ENCODE results near the gene PRKAR2B. TPM values are rescaled to one million over a fixed set of nuclear protein-coding genes. Genes with fewer than 3 reads are reported as not detected.
A peak's percentile ranks its signal among the peaks of the same experiment; 100 is the strongest.

PRKAR2B gene
- total RNA-seq, 1 donor from 2014 or later = 7.8 TPM

DNA sequence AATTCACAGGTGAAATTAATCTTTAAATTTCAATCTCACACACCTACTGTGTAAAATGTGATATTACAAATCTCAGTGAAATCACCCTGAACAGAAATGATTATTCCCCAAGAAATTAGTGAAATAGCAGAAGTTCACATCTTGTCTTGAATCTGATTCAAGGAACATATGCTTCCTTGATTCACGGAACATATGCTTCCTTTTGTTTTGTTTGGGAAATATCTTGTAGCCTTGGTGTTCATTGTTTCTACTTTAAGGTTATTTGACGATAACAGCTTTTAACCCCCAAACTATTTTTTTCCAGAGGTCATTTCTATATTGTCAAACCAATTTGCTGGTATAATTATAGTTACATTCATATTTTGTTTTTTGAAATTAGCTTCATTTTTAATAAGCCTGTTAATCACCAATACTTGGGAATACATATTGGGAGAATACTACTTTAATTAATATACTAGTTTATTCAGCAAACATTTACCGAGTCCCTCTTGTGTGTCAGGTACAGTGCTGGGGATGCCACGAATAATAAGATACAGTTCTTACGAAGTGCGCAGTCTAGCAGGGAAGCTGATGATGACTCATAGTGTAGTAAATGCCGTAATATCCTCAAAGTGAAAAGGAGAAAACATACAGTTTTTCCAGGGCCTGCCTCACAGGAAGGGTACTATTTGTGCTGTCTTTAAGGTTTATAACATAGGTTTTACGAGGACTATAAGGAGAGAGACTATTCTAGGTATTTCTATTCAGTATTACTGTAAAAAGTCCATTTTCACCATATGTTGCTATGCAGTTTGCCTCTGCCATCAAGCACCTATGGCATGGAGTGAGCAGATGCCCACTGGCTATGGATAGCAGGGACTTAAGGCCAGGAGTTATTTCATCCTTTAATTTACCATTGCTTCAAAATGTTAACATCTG is 32.5 kb downstream of the PRKAR2B start:
- Mint-ChIP-seq H3K27me3 (ENCODE audit: low read depth) (no peaks in the 10 kb centered on the region), H3K9me3 (no peaks in the 10 kb centered on the region), H3K4me3 (no peak overlapping the region), H3K27ac (no peak overlapping the region), H3K36me3 (no peaks in the 10 kb centered on the region), H3K4me1 (peaks cover 12% of the 10 kb centered on the region)
- TF ChIP-seq, protein P1, sequence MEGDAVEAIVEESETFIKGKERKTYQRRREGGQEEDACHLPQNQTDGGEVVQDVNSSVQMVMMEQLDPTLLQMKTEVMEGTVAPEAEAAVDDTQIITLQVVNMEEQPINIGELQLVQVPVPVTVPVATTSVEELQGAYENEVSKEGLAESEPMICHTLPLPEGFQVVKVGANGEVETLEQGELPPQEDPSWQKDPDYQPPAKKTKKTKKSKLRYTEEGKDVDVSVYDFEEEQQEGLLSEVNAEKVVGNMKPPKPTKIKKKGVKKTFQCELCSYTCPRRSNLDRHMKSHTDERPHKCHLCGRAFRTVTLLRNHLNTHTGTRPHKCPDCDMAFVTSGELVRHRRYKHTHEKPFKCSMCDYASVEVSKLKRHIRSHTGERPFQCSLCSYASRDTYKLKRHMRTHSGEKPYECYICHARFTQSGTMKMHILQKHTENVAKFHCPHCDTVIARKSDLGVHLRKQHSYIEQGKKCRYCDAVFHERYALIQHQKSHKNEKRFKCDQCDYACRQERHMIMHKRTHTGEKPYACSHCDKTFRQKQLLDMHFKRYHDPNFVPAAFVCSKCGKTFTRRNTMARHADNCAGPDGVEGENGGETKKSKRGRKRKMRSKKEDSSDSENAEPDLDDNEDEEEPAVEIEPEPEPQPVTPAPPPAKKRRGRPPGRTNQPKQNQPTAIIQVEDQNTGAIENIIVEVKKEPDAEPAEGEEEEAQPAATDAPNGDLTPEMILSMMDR (IDR thresholded peaks at IDR 0.05; ENCODE audit: unreplicated experiment) = no peak
- DNase-seq (ENCODE audit: low spot score in 2 of 2, unreplicated experiment in 2 of 2) = no peak

DNA sequence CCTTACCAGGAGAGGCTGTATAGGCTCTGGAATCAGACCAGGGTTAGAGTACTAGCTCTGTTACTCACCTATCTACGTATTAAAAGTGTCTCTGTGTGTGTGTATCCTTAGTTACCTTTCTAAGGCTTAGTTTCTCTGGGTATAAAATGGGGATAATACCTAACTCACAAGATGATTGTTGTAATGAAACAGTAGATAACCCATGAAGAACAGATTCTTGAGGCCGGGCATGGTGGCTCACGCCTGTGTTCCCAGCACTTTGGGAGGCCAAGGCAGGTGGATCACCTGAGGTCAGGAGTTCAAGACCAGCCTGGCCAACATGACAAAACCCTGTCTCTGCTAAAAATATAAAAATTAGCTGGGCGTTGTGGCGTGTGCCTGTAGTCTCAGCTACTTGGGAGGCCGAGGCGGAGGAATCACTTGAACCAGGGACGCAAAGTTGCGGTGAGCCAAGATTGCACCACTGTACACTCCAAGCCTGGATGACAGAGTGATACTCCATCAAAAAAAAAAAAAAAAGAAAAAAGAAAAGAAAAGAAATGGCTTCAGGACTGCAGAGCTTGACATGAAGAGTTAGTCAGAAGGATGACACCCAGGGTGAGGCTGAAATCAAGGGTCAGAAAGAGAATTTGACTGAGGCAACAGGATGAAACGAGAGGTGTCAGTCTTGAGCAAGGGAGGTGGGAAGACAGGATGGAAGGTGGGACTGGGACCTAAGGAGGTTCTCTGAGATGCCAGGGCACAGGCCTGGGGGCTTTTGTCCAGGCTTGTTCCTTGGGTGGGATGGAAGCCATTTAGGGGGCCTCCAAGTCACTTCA is 33.4 kb downstream of the PRKAR2B start:
- Mint-ChIP-seq H3K36me3 (no peaks in the 10 kb centered on the region), H3K27me3 (ENCODE audit: low read depth) (no peaks in the 10 kb centered on the region), H3K4me3 (no peak overlapping the region), H3K4me1 (peaks cover 12% of the 10 kb centered on the region), H3K27ac (no peak overlapping the region), H3K9me3 (no peaks in the 10 kb centered on the region)
- TF ChIP-seq, protein P1 (IDR thresholded peaks at IDR 0.05; ENCODE audit: unreplicated experiment) = no peak
- DNase-seq (ENCODE audit: low spot score in 2 of 2, unreplicated experiment in 2 of 2) = no peak

DNA sequence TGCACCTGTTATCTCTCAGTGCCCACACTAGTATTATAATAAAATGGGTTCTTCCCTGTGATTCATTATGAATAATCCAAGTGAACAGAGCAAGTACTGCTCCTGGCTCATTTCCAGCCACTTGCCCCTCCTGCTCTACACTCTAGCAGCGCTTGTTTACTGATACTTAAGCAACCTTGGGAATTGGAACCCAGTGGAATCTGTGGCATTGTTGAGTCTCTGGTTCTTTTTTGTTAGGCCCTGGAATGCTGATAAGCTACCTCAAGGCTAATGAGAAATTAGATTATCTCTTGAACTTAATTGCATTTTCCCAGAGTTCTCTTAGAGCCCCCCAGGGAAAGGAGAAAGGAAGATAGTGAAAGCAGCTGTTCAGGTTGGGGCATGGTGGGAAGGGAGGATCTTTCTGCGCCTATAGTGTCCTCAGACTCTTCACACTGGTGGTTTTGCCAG is 34.0 kb downstream of the PRKAR2B start:
- TF ChIP-seq, protein P1 (IDR thresholded peaks at IDR 0.05; ENCODE audit: unreplicated experiment) = no peak
- Mint-ChIP-seq H3K27me3 (ENCODE audit: low read depth) (no peaks in the 10 kb centered on the region), H3K4me3 (no peak overlapping the region), H3K36me3 (no peaks in the 10 kb centered on the region), H3K4me1 (peaks cover 12% of the 10 kb centered on the region), H3K27ac (peak overlapping the region; percentile 51), H3K9me3 (no peaks in the 10 kb centered on the region)
- no peak for DNase-seq (ENCODE audit: low spot score in 2 of 2, unreplicated experiment in 2 of 2)

DNA sequence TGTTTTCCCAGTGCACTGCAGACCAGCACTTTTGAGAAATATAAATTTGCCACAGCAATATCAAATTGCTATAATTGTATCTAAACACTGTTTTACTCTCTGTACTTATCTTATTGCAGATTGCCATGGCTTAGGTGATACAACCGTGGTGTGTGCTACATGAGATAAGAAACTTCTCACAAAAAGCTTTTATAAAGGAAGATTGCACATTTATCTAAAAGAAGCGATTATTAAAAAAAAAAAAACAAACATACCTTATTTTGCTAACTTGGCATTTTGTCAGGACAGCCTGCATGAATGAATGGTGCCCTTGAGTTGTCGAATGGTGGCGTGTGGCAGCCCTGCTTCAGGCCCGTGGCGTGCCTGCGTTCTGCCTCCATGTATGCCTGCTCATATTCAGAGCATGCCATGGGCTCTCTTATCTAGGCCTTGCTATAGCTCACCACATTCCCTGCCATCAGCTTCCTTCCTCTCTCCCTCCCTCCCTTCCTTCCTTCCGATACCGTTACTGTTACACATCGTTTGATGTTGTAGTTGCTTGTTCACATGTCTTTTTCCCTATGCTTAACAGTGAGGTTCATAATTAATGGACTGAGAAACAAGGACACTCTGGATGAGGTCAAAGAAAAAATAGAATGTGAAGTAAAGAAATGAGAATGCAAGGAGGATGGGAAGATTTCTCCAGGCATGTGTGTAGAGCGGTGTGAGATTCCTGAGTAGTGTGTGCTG is 34.9 kb downstream of the PRKAR2B start:
- Mint-ChIP-seq H3K27me3 (ENCODE audit: low read depth) (no peaks in the 10 kb centered on the region), H3K9me3 (no peaks in the 10 kb centered on the region), H3K36me3 (no peaks in the 10 kb centered on the region), H3K4me3 (no peak overlapping the region), H3K4me1 (peaks cover 12% of the 10 kb centered on the region), H3K27ac (no peak overlapping the region)
- TF ChIP-seq, protein P1 (IDR thresholded peaks at IDR 0.05; ENCODE audit: unreplicated experiment) = no peak
- DNase-seq (ENCODE audit: low spot score in 2 of 2, unreplicated experiment in 2 of 2) = no peak

DNA sequence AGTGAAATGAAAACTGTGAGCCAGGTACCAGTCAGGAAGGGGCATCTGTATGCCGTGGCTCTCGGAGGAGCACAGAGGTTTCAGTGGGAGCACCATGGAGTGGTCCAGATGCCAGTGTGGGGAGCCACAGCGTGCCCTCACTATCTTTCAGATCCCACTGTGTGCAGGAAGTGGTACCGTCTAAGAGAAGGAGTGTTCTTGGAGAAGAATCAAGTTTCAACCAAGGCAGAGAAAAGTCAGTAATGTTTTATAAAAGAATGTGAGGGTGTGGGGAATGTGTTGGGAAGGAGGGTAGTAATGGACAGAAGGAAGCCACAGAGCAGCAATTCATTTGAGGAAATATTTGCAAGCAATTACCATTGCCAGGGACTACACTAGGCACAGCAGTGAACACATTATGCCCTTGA is 35.6 kb downstream of the PRKAR2B start:
- DNase-seq (ENCODE audit: low spot score in 2 of 2, unreplicated experiment in 2 of 2) = no peak
- Mint-ChIP-seq H3K27ac (no peak overlapping the region), H3K27me3 (ENCODE audit: low read depth) (no peaks in the 10 kb centered on the region), H3K9me3 (no peaks in the 10 kb centered on the region), H3K36me3 (no peaks in the 10 kb centered on the region), H3K4me1 (peaks cover 12% of the 10 kb centered on the region), H3K4me3 (no peak overlapping the region)
- TF ChIP-seq, protein P1 (IDR thresholded peaks at IDR 0.05; ENCODE audit: unreplicated experiment) = no peak

Measured in mesothelial cell of epicardium (in vitro differentiated cells).